ENCODE results near the gene R3HDM1. TPM values are rescaled to one million over a fixed set of nuclear protein-coding genes. Genes with fewer than 3 reads are reported as not detected.
"Not testable (repeated sequence)": the region's sequence is repeated elsewhere in the genome, so short reads cannot be mapped to it uniquely, and the experiment has no call there.

The R3HDM1 gene
- total RNA-seq = 10 to 100 TPM; 41.5 to 54.3 (median 51.5) TPM

GRCh38 chr2:135531231-135532197, at the start of gene R3HDM1:
TSS of gene R3HDM1 (plus strand) at chr2:135531484. CDS start at chr2:135604846, 73,362 bp downstream.
- no peak within 1 kb of the TSS for H3K4me3 Mint-ChIP-seq
- H3K9me3 Mint-ChIP-seq = no peaks in the 10 kb centered on the region
- no peaks in the 10 kb centered on the region for H3K36me3 Mint-ChIP-seq (ENCODE audit: insufficient read depth)
- H3K4me1 Mint-ChIP-seq (ENCODE audit: low read depth) = peaks cover 19% of the 10 kb centered on the region
- H3K27me3 Mint-ChIP-seq (ENCODE audit: low read depth) = no peaks in the 10 kb centered on the region
- peak; percentile 91 for DNase-seq
- peak; percentile 86 for ATAC-seq

GRCh38 chr2:135485441-135485840, 45.8 kb upstream of the R3HDM1 start:
- Mint-ChIP-seq H3K4me1 (ENCODE audit: low read depth) (no peaks in the 10 kb centered on the region), H3K4me3 (no peak overlapping the region), H3K36me3 (ENCODE audit: insufficient read depth) (peaks cover 16% of the 10 kb centered on the region), H3K9me3 (peaks cover 15% of the 10 kb centered on the region), H3K27me3 (ENCODE audit: low read depth) (no peaks in the 10 kb centered on the region)
- no peak for DNase-seq
- no peak for ATAC-seq

GRCh38 chr2:135490376-135490775, 40.9 kb upstream of the R3HDM1 start:
- DNase-seq (no peak), ATAC-seq (no peak)
- Mint-ChIP-seq H3K4me3 (no peak overlapping the region), H3K36me3 (ENCODE audit: insufficient read depth) (peaks cover 23% of the 10 kb centered on the region), H3K9me3 (peaks cover 15% of the 10 kb centered on the region), H3K27me3 (ENCODE audit: low read depth) (no peaks in the 10 kb centered on the region), H3K4me1 (ENCODE audit: low read depth) (no peaks in the 10 kb centered on the region)

GRCh38 chr2:135494503-135494902, 36.8 kb upstream of the R3HDM1 start:
- Mint-ChIP-seq H3K4me3 (no peak overlapping the region), H3K4me1 (ENCODE audit: low read depth) (no peaks in the 10 kb centered on the region), H3K27me3 (ENCODE audit: low read depth) (no peaks in the 10 kb centered on the region), H3K9me3 (peaks cover 17% of the 10 kb centered on the region), H3K36me3 (ENCODE audit: insufficient read depth) (peaks cover 17% of the 10 kb centered on the region)
- no peak for ATAC-seq
- no peak for DNase-seq

GRCh38 chr2:135494917-135495316, 36.4 kb upstream of the R3HDM1 start:
- H3K4me3 Mint-ChIP-seq = no peak overlapping the region
- no peak for ATAC-seq
- peaks cover 21% of the 10 kb centered on the region for H3K9me3 Mint-ChIP-seq

GRCh38 chr2:135498588-135498987, 32.7 kb upstream of the R3HDM1 start:
- Mint-ChIP-seq H3K36me3 (ENCODE audit: insufficient read depth) (peaks cover 35% of the 10 kb centered on the region), H3K9me3 (peaks cover 33% of the 10 kb centered on the region)
- not testable (repeated sequence) for ATAC-seq; DNase-seq; H3K4me1 Mint-ChIP-seq (ENCODE audit: low read depth); H3K27me3 Mint-ChIP-seq (ENCODE audit: low read depth); H3K4me3 Mint-ChIP-seq

More at GRCh38 chr2:135494917-135495316, 36.4 kb upstream of the R3HDM1 start:
- Mint-ChIP-seq H3K27me3 (ENCODE audit: low read depth) (no peaks in the 10 kb centered on the region), H3K4me1 (ENCODE audit: low read depth) (no peaks in the 10 kb centered on the region), H3K36me3 (ENCODE audit: insufficient read depth) (peaks cover 19% of the 10 kb centered on the region)
- no peak for DNase-seq

GRCh38 chr2:135504811-135505210, 26.5 kb upstream of the R3HDM1 start:
- Mint-ChIP-seq H3K27me3 (ENCODE audit: low read depth) (no peaks in the 10 kb centered on the region), H3K9me3 (peaks cover 13% of the 10 kb centered on the region)
- no peak for ATAC-seq

GRCh38 chr2:135510577-135510976, 20.7 kb upstream of the R3HDM1 start:
- peaks cover 9% of the 10 kb centered on the region for H3K9me3 Mint-ChIP-seq
- H3K4me1 Mint-ChIP-seq (ENCODE audit: low read depth) = peaks cover 4% of the 10 kb centered on the region
- H3K27me3 Mint-ChIP-seq (ENCODE audit: low read depth) = no peaks in the 10 kb centered on the region
- DNase-seq = no peak
- H3K36me3 Mint-ChIP-seq (ENCODE audit: insufficient read depth) = peaks cover 5% of the 10 kb centered on the region
- no peak for ATAC-seq
- no peak overlapping the region for H3K4me3 Mint-ChIP-seq

More at GRCh38 chr2:135504811-135505210, 26.5 kb upstream of the R3HDM1 start:
- no peak for DNase-seq
- Mint-ChIP-seq H3K4me3 (no peak overlapping the region), H3K4me1 (ENCODE audit: low read depth) (no peaks in the 10 kb centered on the region), H3K36me3 (ENCODE audit: insufficient read depth) (peaks cover 29% of the 10 kb centered on the region)

- peaks cover 4% of the 10 kb centered on the region for H3K4me1 Mint-ChIP-seq (ENCODE audit: low read depth)
- peaks cover 4% of the 10 kb centered on the region for H3K36me3 Mint-ChIP-seq (ENCODE audit: insufficient read depth)
- no peak overlapping the region for H3K4me3 Mint-ChIP-seq
- DNase-seq = no peak
- H3K27me3 Mint-ChIP-seq (ENCODE audit: low read depth) = no peaks in the 10 kb centered on the region
- peaks cover 9% of the 10 kb centered on the region for H3K9me3 Mint-ChIP-seq
- no peak for ATAC-seq
Measured at GRCh38 chr2:135512099-135512498, 19.2 kb upstream of the R3HDM1 start.

- Mint-ChIP-seq H3K4me3 (no peak overlapping the region), H3K4me1 (ENCODE audit: low read depth) (peaks cover 1% of the 10 kb centered on the region), H3K9me3 (no peaks in the 10 kb centered on the region), H3K36me3 (ENCODE audit: insufficient read depth) (peaks cover 12% of the 10 kb centered on the region), H3K27me3 (ENCODE audit: low read depth) (no peaks in the 10 kb centered on the region)
- ATAC-seq = no peak
- no peak for DNase-seq
Measured at GRCh38 chr2:135525786-135526185, 5.5 kb upstream of the R3HDM1 start.

GRCh38 chr2:135528006-135528405, 3.3 kb upstream of the R3HDM1 start:
- Mint-ChIP-seq H3K4me1 (ENCODE audit: low read depth) (peaks cover 9% of the 10 kb centered on the region), H3K9me3 (no peaks in the 10 kb centered on the region), H3K36me3 (ENCODE audit: insufficient read depth) (peaks cover 6% of the 10 kb centered on the region), H3K4me3 (no peak overlapping the region), H3K27me3 (ENCODE audit: low read depth) (no peaks in the 10 kb centered on the region)
- ATAC-seq (no peak), DNase-seq (no peak)

- H3K36me3 Mint-ChIP-seq (ENCODE audit: insufficient read depth) = no peaks in the 10 kb centered on the region
- no peak within 1 kb of the TSS for H3K4me3 Mint-ChIP-seq
- DNase-seq = peak; percentile 91
- no peaks in the 10 kb centered on the region for H3K9me3 Mint-ChIP-seq
- peaks cover 19% of the 10 kb centered on the region for H3K4me1 Mint-ChIP-seq (ENCODE audit: low read depth)
- H3K27me3 Mint-ChIP-seq (ENCODE audit: low read depth) = no peaks in the 10 kb centered on the region
- peak; percentile 79 to 81 for ATAC-seq
Measured at GRCh38 chr2:135530313-135531230, 712 bp upstream of the R3HDM1 start, which contains the start of gene ZRANB3. TSS of gene ZRANB3 (minus strand) at chr2:135531218.

GRCh38 chr2:135532581-135532980, 1.3 kb downstream of the R3HDM1 start:
- Mint-ChIP-seq H3K4me3 (no peak overlapping the region), H3K36me3 (ENCODE audit: insufficient read depth) (no peaks in the 10 kb centered on the region), H3K27me3 (ENCODE audit: low read depth) (no peaks in the 10 kb centered on the region), H3K9me3 (no peaks in the 10 kb centered on the region), H3K4me1 (ENCODE audit: low read depth) (peaks cover 19% of the 10 kb centered on the region)
- DNase-seq (no peak), ATAC-seq (no peak)

GRCh38 chr2:135533545-135533944, 2.3 kb downstream of the R3HDM1 start:
- H3K36me3 Mint-ChIP-seq (ENCODE audit: insufficient read depth); ATAC-seq; H3K27me3 Mint-ChIP-seq (ENCODE audit: low read depth); DNase-seq; H3K9me3 Mint-ChIP-seq: not testable (repeated sequence)
- Mint-ChIP-seq H3K4me3 (peak overlapping the region; percentile 24), H3K4me1 (ENCODE audit: low read depth) (peaks cover 18% of the 10 kb centered on the region)

Data from activated T-cell treated with anti-CD3 and anti-CD28 coated beads, Interleukin-2, amount 50 U/mL, for 4 hours (primary cell).